GM19043 (cell line): Measurements from ENCODE around the gene TYW1B.
"Not testable (repeated sequence)": the region's sequence is repeated elsewhere in the genome, so short reads cannot be mapped to it uniquely, and the experiment has no call there.

Experiments used
- ATAC-seq: cut with Tn5 transposase; IDR thresholded peaks from one replicate; pipeline ENCODE4 v1.9.1; 2021; ENCODE audit warnings: low read depth; ENCODE audit not compliant: unreplicated experiment

The TYW1B gene

DNA sequence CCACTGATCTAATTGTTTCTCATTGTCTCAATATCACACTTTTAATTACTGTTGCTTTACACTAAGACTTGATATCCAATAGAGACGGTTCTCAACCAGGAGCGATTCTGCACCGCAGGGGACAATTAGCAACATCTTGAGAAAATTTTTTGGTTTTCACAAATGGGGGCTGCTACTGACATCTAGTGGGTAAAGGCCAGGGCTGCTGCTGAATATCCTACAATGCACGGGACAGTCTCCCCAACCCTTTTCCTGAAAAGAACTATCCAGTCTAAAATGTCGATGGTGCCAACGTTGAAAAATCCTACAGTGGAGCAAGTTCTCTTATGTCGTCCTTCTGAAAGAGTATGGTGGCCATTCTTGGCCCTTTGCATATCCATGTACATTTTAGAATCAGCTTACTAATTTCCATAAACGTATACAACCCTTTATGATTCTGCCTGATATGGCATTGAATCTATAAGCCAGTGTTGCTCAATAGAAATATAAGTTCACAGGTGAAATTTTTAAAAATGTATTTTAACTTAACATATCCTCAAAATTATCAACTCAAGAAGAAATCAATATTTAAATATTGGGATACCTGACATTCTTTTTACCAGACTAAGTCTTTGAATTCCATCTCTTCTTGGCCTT lies 192.6 kb downstream of the TYW1B start:
- ATAC-seq = not testable (repeated sequence)

DNA sequence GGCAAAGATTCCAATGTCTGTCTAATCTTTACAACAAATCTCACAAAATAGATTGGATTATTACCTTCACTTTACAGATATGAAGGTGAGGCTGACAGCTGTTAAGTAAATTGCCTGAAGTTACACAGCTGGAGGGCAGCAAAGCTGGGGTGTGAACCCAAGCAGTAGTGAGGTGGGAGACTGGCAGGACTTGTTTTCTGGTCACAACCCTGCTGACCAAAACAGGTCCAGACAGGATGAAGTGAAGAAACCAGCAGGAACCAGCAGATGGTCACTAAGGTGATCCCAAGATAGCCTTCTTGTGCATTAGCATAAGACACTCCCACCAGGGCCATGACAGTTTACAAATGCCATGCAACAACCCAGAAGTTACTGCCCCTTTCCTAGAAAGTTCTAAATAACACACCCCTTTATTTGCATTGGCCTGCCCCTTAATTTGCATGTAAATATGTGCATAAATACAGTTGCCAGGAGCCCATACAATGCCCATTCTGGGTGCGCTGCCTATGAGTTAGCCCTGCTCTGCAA lies 195.2 kb downstream of the TYW1B start:
- ATAC-seq = not testable (repeated sequence)

DNA sequence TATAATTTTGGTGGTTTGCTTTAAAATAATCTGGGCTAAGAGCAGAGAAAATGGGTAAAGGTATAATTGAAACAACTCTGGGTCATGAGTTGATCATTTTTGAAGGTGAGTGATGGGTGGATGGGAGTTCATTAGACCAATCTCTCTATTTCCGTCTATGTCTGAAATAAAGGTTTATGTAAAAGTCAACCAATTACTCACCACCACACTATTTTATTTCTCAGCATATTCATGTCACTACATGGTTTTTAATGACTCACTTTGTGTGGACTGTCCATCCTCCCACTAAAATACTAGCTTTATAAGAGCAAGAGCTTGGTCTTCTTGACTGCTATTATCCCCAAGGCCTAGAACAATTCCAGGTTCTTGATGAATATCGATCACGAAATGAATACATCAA lies 199.6 kb downstream of the TYW1B start:
- ATAC-seq = not testable (repeated sequence)

DNA sequence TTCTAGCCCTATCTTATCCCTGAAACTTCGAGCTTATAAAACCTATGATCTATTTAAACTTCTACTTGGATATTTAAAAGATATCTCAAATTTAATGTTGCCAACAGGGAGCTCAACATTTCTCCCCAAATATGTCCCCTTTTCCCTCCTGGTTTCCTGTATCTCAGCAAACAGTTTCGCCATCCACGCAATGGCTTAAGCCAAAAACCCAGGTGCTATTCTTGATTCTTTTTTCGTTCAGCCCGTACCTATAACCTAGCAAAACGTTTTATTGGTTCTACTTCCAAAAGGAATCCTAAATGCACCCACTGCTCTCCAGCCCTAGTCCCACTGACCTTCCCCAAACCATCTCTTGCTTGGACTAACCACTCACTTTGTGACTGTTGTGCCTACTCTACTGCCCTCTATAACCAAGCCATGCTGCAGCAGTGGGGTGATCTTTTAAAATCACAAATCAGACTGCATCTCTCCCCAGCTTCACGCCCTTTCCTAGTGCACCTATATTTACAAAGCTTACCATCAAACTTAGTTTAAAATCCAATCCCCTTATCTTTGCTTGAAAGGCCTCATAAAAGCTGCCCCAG lies 201.5 kb downstream of the TYW1B start:
- not testable (repeated sequence) for ATAC-seq

DNA sequence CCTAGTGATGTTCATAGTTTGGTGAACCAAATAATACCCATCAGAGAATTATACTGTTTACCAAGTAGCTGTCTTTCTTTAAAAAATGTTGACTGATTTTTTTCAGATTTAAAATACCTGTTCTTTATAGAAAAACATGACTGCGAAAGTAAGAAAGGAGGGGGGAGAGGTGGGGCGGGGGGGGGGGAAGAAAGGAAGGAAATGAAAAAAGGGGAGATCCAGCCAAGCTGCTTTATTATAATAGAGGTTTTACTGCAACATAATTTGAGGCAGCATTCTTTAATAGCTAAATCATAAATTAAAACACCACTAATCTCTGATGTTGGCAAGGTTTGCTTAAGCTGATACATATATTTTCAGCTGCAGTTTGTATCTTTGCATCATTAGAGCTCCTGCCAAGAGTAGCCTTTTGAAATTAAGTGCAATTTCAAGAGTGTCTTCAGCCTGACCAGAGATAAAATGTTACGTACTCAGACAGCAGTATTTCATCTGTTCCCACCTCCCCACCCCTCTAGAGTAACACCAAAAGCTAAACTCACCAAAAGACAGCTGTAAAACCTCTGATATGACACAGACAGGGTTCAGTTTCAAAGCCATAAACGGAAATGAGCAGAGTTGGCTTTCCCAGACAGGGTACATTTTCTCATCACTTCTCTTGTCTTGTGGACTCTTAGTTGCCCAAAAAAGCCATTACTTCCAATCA lies 202.1 kb downstream of the TYW1B start:
- ATAC-seq = peak; percentile 55

DNA sequence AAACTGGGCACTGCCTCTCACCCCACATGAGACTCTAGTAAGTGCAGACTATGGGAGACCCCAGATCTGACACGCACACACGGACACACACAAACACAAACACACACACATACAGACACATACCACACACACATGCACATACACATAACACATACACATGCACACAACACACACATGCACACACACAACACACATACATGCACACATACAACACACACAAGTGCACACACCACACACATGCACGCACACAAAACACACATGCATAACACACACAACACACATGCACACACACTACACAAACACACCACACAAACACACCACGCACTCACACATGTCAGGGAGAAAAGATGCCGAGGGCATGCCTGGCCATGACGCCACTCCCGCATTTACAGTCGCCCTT lies 205.5 kb downstream of the TYW1B start:
- ATAC-seq = no peak

DNA sequence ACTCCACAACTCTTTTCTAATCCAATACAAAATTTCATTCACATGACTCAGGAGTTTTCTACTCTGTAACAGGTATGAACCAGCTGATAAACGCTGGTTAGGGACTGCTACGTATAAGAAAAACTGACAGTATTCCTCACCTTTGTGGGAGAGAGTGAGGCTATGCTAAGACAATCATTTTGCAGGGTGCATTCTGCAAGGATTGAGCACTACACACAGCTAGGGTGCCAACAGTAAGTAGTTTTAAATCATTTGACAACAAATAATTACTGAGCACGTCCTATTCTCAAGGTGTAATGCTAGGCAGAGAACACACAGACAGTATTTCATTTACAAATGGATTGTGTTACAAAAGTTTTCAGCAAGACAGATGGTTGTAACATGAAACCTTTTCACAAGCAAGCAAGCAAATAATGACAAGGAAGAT lies 206.2 kb downstream of the TYW1B start:
- ATAC-seq = not testable (repeated sequence)

DNA sequence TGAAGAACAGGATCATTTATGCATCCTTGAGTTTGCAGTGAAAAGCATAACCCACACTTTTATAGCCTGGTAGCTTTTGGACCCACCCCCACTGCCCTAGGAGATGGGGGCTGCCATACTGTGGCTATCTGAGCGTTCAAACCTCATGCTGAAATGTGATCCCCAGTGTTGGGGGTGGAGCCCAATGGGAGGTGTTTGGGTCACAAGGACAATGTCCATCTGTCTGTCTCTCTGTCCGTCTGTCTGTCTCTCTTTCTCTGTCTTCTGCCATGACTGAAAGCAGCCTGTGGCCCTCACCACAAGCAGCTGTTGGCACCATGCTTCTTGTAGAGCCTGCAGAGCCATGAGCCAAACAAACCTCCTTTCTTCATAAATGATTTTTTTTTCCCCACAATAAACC lies 207.1 kb downstream of the TYW1B start:
- ATAC-seq = not testable (repeated sequence)

DNA sequence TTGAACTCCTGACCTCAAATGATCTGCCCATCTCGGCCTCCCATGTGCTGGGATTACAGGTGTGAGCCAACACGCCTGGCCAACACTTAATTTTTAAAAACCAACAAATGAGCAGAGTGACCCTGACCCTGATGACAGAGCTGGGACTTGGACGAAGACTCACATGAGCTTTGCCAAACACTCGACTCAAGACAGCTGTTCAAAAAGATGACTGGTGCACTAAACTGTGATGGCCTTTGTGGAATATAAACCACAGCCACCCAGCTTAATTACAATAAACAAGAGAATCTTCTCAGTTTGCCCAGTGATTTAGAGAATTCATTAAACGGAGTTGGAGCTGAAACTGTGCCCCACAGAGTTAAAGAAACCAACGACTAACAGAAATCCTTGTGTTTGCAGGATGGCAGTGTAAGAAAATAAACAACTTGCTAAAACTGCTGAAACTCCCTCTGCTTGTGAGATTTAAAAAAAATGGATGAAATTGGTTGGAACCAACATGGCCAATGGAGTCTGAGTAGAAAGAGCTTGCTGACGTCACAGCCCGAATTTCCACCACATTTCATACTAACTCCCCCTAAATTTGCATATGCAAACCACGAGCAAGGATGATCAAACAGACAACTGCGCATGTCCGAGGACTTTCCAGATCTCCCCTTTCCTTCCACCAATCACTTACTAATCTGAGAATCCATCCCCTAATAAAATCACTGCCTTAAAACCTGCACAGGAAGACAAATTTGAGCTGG lies 209.4 kb downstream of the TYW1B start:
- ATAC-seq = not testable (repeated sequence)

DNA sequence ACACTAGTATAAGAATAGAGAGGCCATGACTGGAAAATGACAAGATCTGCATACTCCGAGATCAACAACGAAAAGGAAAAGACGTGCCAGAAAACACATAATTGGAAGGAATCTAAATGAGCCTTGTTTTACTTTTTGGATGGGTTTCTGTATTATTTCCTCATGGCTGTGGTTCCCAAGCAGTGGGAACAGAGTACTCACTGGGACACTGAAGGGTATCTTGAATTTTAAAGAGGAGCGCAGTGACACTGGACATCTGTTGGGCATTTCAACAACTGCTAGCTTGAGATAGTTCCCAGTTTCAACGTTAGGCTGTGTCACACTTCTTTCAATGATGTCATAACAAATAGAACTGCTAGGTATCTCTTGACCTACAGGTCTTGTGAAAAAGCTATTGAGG lies 218.2 kb downstream of the TYW1B start:
- ATAC-seq = not testable (repeated sequence)

DNA sequence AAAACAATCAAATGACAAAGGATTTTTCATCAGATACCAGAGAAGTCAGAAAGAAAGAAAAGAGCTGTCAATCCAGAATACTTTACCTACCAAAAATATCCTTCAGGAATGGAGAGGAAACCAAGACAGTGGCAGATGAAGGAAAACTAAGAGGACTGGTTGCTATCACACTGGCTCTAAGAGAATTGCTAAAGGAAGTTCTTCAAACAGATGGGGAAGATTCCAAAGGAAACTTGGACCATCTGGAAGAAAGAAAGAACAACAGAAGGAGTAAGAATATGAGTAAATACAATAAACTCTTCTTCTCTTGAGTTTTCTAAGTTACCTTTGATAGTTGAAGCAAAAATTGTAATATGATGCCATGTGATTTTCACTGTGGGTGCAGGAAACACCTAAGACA lies 220.0 kb downstream of the TYW1B start:
- not testable (repeated sequence) for ATAC-seq

DNA sequence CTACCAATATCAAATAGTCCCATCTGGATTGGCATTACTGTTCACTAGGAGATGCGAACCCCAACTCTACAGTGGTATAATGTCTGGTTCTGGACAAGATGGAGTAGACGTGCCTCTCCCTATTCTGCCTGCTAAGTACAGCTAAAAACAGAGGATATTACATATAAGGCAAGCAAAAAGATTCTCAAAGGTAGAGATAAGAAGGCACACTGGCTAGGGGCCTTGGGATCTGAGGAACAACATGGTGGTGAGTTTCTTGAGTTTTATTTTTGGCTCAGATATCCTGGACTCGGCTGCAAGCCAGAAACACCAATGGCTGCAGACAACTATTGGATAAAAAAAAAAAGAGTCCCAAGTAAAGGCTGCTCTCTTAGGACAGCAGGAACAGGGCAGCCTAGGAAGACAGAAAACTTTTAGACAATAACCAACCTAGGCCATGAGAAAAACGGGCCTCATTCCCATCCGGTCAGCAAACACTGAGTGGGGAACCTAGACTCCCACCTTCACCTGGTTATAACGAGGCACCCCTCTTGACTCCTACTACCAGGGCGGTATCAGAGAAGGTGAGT lies 222.1 kb downstream of the TYW1B start:
- not testable (repeated sequence) for ATAC-seq

DNA sequence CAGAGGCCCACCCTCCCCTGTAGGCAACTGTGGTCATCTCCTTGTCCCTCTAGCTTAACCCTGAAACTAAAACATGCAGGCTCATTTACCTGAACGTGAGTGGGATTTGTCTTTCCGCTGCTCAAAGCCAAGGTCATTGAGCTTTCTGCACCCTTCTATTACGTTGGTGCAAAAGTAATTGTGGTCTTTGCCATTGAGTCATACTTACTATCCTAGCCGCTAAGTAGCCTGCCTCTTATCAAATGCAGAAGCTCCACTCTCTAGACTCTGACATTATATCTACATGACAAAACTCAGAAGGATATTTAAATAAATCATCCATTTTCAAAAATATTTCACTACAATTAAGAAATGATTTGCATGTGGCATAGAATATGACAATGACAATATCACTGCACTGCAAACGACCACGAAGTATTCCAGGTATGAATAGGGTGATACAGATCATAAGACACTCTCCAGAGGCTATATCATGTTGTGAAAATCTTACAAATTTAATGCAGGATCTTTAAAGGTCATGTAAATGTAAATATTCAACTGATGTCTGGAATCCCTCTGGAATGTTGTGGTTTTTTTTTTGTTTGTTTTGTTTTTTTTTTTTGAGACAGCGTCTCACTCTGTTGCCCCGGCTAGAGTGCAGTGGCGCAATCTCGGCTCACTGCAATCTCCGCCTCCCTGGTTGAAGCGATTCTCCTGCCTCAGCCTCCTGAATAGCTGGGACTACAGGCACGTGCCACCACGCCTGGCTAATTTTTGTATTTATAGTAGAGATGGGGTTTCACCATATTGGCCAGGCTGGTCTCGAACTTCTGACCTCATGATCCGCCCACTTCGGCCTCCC lies 223.0 kb downstream of the TYW1B start:
- ATAC-seq = not testable (repeated sequence)

DNA sequence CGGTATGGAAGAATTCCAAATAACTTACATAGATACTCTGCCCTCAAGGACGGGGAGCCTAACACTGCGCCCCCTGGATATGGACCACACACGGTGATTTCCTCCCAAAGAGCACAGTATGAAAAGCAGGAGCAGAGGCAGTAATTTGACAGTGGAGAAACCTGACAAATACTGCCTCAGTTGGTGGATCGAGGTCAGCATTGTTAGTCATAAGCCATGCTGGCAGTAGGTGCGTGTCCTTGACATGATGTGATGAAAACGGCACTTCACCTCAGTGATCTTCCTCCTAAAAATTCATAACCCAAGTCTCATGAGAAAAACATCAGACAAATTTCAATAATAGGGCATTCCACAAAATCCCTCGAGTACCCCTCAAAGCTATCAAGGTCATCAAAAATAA lies 224.5 kb downstream of the TYW1B start:
- ATAC-seq = not testable (repeated sequence)

DNA sequence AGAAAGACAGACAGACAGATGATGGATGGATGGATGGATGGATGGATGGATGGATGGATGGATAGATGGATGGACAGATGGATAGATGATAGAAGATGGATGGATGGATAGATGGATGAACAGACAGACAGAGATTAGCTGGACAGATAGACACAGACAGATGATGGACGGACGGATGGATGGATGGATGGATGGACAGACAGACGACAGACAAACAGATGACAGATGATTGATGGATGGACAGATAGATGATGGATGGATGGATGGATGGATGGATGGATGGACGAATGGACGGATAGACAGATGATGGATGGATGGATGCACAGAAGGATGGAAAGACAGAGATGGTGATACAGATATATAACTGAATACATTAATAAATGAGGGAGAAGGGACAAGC lies 224.9 kb downstream of the TYW1B start:
- no peak for ATAC-seq

DNA sequence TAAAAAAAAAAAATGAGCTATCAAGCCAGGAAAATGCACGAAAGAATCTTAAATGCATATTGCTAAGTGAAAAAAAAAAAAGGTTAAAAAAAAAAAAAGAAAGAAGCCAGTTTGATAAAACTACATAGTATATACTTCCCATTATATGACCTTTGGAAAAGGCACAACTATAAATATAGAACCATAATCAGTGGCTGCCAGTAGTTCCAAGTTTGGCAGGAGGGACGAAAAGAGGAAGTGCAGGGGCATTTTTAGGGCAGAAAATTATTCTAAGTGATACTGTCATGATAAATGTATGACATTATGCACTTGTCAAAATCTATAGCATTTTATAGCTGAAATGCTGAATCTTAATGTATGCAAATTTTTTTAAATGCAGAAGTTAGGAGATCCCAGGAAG lies 226.3 kb downstream of the TYW1B start:
- not testable (repeated sequence) for ATAC-seq

DNA sequence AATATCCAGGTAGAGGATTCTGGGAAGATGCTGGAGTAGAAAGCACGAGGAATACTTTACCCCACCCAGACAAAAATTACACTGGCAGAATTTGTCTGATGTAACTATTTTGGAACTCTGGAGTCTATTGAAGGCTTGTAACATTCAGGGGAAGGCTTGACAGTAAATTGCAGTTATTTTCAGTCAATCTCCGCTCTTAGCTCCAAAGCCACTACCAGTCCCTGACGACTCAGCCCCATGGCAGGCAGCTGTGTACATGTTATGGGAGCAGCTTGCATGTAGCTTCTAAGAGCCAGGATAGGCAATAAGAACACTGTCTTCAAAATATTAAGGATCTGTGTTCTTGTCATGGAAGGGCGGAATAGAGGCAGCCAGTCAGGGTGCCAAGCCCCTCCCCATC lies 238.0 kb downstream of the TYW1B start:
- not testable (repeated sequence) for ATAC-seq

DNA sequence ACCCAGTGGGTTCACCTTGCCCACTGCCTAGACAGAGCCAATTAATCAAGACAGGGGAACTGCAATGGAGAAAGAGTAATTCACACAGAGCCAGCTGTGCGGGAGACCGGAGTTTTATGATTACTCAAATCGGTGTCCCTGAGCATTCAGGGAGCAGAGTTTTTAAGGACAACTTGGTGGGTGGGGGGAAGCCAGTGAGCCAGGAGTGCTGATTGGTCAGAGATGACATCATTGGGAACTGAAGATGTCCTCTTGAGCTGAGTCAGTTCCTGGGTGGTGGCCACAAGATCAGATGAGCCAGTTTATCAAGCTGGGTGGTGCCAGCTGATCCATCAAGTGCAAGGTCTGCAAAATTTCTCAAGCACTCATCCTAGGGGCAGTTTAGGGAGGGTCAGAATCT lies 240.7 kb downstream of the TYW1B start:
- not testable (repeated sequence) for ATAC-seq

DNA sequence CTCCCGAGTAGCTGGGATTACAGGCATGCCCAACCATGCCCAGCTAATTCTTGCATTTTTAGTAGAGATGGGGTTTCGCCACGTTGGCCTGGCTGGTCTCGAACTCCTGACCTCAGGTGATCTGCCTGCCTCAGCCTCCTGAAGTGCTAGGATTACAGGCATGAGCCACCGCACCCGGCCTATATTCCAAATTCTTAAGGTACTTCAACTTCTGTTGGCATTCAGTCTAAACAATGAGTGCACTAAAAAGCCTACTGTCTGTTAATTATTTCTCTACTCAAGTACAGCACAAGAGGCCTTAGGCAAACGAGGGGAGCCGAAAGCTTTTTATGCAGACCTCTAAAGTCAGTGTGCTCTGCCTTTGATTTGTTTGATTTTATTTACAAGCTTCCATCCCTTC lies 243.4 kb downstream of the TYW1B start:
- ATAC-seq = not testable (repeated sequence)
